Mucosa of descending colon (tissue), 3 donors: ENCODE results near the gene TCP11X1. TPM values are rescaled to one million over a fixed set of nuclear protein-coding genes. Genes with fewer than 3 reads are reported as not detected.
"Not testable (repeated sequence)": the region's sequence is repeated elsewhere in the genome, so short reads cannot be mapped to it uniquely, and the experiment has no call there.

Experiments used
- ATAC-seq: fragments of 200-7000 bp; cut with Tn5 transposase; one replicate; pipeline ENCODE4 v1.9.1; 2020; ENCODE audit warnings: mild to moderate bottlenecking, moderate library complexity
- DNase-seq, 3 donors: peaks; one replicate each; pipeline ENCODE4 v3.0.0-alpha.2; 2020
- H3K36me3 ChIP-seq: fragments of 200-600 bp; one replicate; pipeline ENCODE4 v1.8.0; 2021; ENCODE audit warnings: low read depth, mild to moderate bottlenecking
- H3K4me1 ChIP-seq: fragments of 200-600 bp; one replicate; pipeline ENCODE4 v1.8.0; 2021; ENCODE audit warnings: low read depth, mild to moderate bottlenecking
- H3K4me3 ChIP-seq: fragments of 200-600 bp; one replicate; pipeline ENCODE4 v1.8.0; 2021; ENCODE audit warnings: mild to moderate bottlenecking
- H3K9me3 ChIP-seq: fragments of 200-600 bp; one replicate; pipeline ENCODE4 v1.8.0; 2021; ENCODE audit warnings: mild to moderate bottlenecking
- CTCF ChIP-seq: fragments of 200-600 bp; IDR thresholded peaks from one replicate; pipeline ENCODE4 v1.8.0; 2022; ENCODE audit warnings: antibody characterized with exemption, mild to moderate bottlenecking
- intact Hi-C, 2 donors: fragments of 100-400 bp; cut with DNase I in 1 of 2; cut with micrococcal nuclease in 1 of 2; formaldehyde crosslinking; loops; one replicate each; pipeline versions ENCODE4 v1.11.0 to v1.11.1; 2022; cut with DNase I, micrococcal nuclease
- long read RNA-seq, 2 donors: library from polyadenylated mRNA; unstranded; transcript quantifications; one replicate each; pipeline ENCODE4 v2.0.0, GENCODE V29; 2019 to 2021
- total RNA-seq, 3 donors: library from RNA; stranded (reverse); fragmentation: NEBNext Ultra II Directional in 2 of 3; extraction: Animal tissue kit (Norgen Biotek cat#: 25700) in 2 of 3; gene quantifications; one replicate each; pipeline versions ENCODE4 v1.2.1 to v1.2.4, GENCODE V29; 2021 to 2023
- donor health status: DM: no; HTN: no; CAD: no; lungs with moderate emphysema.
- donor health status: DM: no; HTN: no; CAD: no.
- donor health status: DM: no; HTN: yes; CAD: no.

The TCP11X1 gene
- not detected for total RNA-seq
- long read RNA-seq, donor 1 = 0 reads
- long read RNA-seq, donor 2 = 0 reads

- intact Hi-C loops, ATAC-seq, H3K36me3 ChIP-seq, DNase-seq, H3K4me3 ChIP-seq, H3K4me1 ChIP-seq, H3K9me3 ChIP-seq: not testable (repeated sequence)
These were observed at the start of gene TCP11X1 for GRCh38 chrX:102214986-102215385. Gene TCP11X1, plus strand, starts transcription at chrX:102215301.

- Histone ChIP-seq H3K4me3 (no peak overlapping the region), H3K36me3 (no peaks in the 10 kb centered on the region), H3K9me3 (no peaks in the 10 kb centered on the region), H3K4me1 (no peaks in the 10 kb centered on the region)
- ATAC-seq (no peak), DNase-seq (no peak)
- no peak for TF ChIP-seq CTCF
- intact Hi-C loops = no loop called here
These were observed 29.0 kb upstream of the TCP11X1 start for GRCh38 chrX:102185967-102186720.

GRCh38 chrX:102207940-102208339 is 7.2 kb upstream of the TCP11X1 start:
- H3K36me3 ChIP-seq, H3K4me3 ChIP-seq, H3K4me1 ChIP-seq, ATAC-seq, intact Hi-C loops, DNase-seq, H3K9me3 ChIP-seq: not testable (repeated sequence)

GRCh38 chrX:102216497-102216896 is 1.4 kb downstream of the TCP11X1 start:
- not testable (repeated sequence) for H3K36me3 ChIP-seq, H3K4me1 ChIP-seq, ATAC-seq

GRCh38 chrX:102235678-102236077 is 20.6 kb downstream of the TCP11X1 start:
- H3K9me3 ChIP-seq, intact Hi-C loops, H3K36me3 ChIP-seq, ATAC-seq, H3K4me3 ChIP-seq, H3K4me1 ChIP-seq: not testable (repeated sequence)
- peak in 1 of 3 donors; percentile 8 for DNase-seq

More at GRCh38 chrX:102216497-102216896, 1.4 kb downstream of the TCP11X1 start:
- DNase-seq, H3K9me3 ChIP-seq, intact Hi-C loops, H3K4me3 ChIP-seq: not testable (repeated sequence)

GRCh38 chrX:102240265-102240664 is 25.2 kb downstream of the TCP11X1 start:
- H3K9me3 ChIP-seq, ATAC-seq, H3K36me3 ChIP-seq, H3K4me3 ChIP-seq, H3K4me1 ChIP-seq, intact Hi-C loops: not testable (repeated sequence)
- DNase-seq = peak in 1 of 3 donors; percentile 19

- H3K9me3 ChIP-seq, DNase-seq, H3K36me3 ChIP-seq, H3K4me3 ChIP-seq, H3K4me1 ChIP-seq, intact Hi-C loops, ATAC-seq: not testable (repeated sequence)
These were observed 31.8 kb downstream of the TCP11X1 start, which contains the start of gene NXF2 for GRCh38 chrX:102246893-102247292. Gene NXF2, plus strand, starts transcription at chrX:102247167. Its CDS starts 59,912 bp downstream, at chrX:102307079.

- DNase-seq, intact Hi-C loops, H3K36me3 ChIP-seq, H3K4me1 ChIP-seq, H3K4me3 ChIP-seq, H3K9me3 ChIP-seq, ATAC-seq: not testable (repeated sequence)
These were observed 57.1 kb downstream of the TCP11X1 start for GRCh38 chrX:102272231-102272630.

Other genes with a start within 250 kb of the TCP11X1 start
- 10 to 100 TPM in 1 of 3 donors, 1 to 10 TPM in 1, under 1 TPM in 1; 0.26 to 17.8 (median 1.2) TPM for gene TCEAL2, start 89.6 kb upstream of the TCP11X1 start, total RNA-seq
- gene TCEAL6, start 72.8 kb upstream of the TCP11X1 start, total RNA-seq = under 1 TPM in 1 of 3 donors, not detected in 2; 0.82 TPM
- gene BEX5, start 59.3 kb upstream of the TCP11X1 start, total RNA-seq = 1 to 10 TPM in 2 of 3 donors, under 1 TPM in 1; 0.96 to 2.9 (median 2.1) TPM
- gene NXF2, start 31.9 kb downstream of the TCP11X1 start, total RNA-seq = not detected
- not detected for gene NXF2B, start 224.7 kb downstream of the TCP11X1 start, total RNA-seq